ENCODE results near the gene MICB. TPM values are rescaled to one million over a fixed set of nuclear protein-coding genes. Genes with fewer than 3 reads are reported as not detected.

MICB gene
- polyA plus RNA-seq, 1 donor (not counting 4 experiments of a cell fraction or from before 2014, with no cell fraction given): 8.6 TPM

GRCh38 chr6:31471711-31472110 lies 26.2 kb upstream of the MICB start:
- H3K4me2 ChIP-seq (ENCODE audit: control insufficient read depth, extremely low read depth, insufficient read depth, low read depth, low read length): no peak overlapping the region

DNA sequence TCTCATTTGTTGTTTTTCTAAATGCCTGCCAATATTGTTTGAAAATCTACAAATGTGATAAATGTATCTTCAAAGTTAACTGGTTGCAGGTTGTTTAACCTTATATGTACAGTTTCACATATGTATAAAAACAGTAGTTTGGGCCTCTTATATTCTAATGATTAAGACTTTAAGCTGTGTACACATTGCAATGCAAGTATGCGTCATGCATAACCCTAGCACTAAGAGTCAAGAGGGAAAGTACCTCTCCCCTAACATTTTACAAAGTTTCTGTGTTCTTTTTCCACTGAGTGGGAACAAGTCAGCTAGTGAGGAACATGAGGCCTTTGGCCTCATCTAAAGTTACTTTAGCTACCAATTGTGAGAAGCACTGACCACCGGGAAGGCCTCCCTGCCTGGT lies 25.7 kb upstream of the MICB start:
- no peak for FAIRE-seq
- dilution Hi-C loops (cut with MboI; ENCODE audit: extremely low pct_ligation_motif_present, low sequenced_read_pairs): no loop called here
- DNase-seq (ENCODE audit: low read depth, low spot score): no peak

More at GRCh38 chr6:31471711-31472110, 26.2 kb upstream of the MICB start:
- DNase-seq (ENCODE audit: low read depth, low spot score): no peak
- Histone ChIP-seq H2AFZ (ENCODE audit: control insufficient read depth, low read length) (no peak overlapping the region), H3K27me3 (ENCODE audit: control insufficient read depth, extremely low read depth, insufficient read depth, low read length) (peaks cover 3% of the 10 kb centered on the region), H3K36me3 (ENCODE audit: control insufficient read depth in 2 of 2, extremely low read depth in 1 of 2, insufficient read depth in 2 of 2, low read length in 2 of 2) (no peaks in the 10 kb centered on the region), H3K79me2 (ENCODE audit: control insufficient read depth, insufficient read depth, low read length) (no peaks in the 10 kb centered on the region), H3K4me3 (ENCODE audit: control insufficient read depth in 2 of 3, extremely low read depth in 1 of 3, insufficient read depth in 2 of 3, low read depth in 1 of 3, low read length in 3 of 3) (no peak overlapping the region), H3K9ac (ENCODE audit: control insufficient read depth, extremely low read depth, insufficient read depth, low read length) (no peak overlapping the region), H3K27ac (ENCODE audit: control insufficient read depth, insufficient read depth, low read length) (no peak overlapping the region), H3K9me1 (ENCODE audit: control insufficient read depth, extremely low read depth, insufficient read depth, low read length) (peaks cover 4% of the 10 kb centered on the region), H3K9me3 (ENCODE audit: control insufficient read depth, low read depth, low read length) (no peaks in the 10 kb centered on the region), H3K4me1 (ENCODE audit: control insufficient read depth, extremely low read depth, insufficient read depth, low read length) (peaks cover 12% of the 10 kb centered on the region), H4K20me1 (ENCODE audit: control insufficient read depth, extremely low read depth, insufficient read depth, low read length) (no peaks in the 10 kb centered on the region)
- FAIRE-seq: no peak
- dilution Hi-C loops (cut with MboI; ENCODE audit: extremely low pct_ligation_motif_present, low sequenced_read_pairs): no loop called here
- TF ChIP-seq, protein P1, sequence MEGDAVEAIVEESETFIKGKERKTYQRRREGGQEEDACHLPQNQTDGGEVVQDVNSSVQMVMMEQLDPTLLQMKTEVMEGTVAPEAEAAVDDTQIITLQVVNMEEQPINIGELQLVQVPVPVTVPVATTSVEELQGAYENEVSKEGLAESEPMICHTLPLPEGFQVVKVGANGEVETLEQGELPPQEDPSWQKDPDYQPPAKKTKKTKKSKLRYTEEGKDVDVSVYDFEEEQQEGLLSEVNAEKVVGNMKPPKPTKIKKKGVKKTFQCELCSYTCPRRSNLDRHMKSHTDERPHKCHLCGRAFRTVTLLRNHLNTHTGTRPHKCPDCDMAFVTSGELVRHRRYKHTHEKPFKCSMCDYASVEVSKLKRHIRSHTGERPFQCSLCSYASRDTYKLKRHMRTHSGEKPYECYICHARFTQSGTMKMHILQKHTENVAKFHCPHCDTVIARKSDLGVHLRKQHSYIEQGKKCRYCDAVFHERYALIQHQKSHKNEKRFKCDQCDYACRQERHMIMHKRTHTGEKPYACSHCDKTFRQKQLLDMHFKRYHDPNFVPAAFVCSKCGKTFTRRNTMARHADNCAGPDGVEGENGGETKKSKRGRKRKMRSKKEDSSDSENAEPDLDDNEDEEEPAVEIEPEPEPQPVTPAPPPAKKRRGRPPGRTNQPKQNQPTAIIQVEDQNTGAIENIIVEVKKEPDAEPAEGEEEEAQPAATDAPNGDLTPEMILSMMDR (optimal IDR thresholded peaks at IDR 0.05 in 1 of 3, IDR thresholded peaks at IDR 0.05 in 1 of 3, conservative IDR thresholded peaks at IDR 0.05 in 1 of 3; ENCODE audit: extremely low read depth in 1 of 3, insufficient read depth in 2 of 3, low read length in 3 of 3): no peak
- no peak for TF ChIP-seq EZH2 (IDR thresholded peaks at IDR 0.05; ENCODE audit: low read length)

DNA sequence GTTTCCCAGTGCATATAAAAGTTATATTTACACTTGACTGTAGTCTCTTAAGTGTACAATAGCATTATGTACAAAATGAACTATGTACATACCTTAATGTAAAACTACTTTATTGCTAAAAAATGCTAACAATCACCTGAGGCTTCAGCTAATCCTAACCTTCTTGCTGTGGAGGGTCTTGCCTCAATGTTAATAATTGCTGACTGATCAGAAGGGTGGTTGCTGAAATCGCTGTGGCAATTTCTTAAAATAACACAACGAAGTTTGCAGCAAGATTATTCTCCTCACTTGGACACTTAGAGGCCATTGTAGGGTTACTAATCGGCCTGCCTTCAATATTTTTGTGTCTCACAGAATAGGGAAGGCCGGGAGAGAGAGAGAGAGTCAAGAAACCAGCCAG lies 24.7 kb upstream of the MICB start:
- no peak overlapping the region for H3K27ac ChIP-seq (ENCODE audit: control insufficient read depth, insufficient read depth, low read length)
- H3K36me3 ChIP-seq (ENCODE audit: control insufficient read depth in 2 of 2, extremely low read depth in 1 of 2, insufficient read depth in 2 of 2, low read length in 2 of 2): no peaks in the 10 kb centered on the region
- peaks cover 4% of the 10 kb centered on the region for H3K9me1 ChIP-seq (ENCODE audit: control insufficient read depth, extremely low read depth, insufficient read depth, low read length)
- H3K79me2 ChIP-seq (ENCODE audit: control insufficient read depth, insufficient read depth, low read length): no peaks in the 10 kb centered on the region
- dilution Hi-C loops (cut with MboI; ENCODE audit: extremely low pct_ligation_motif_present, low sequenced_read_pairs): no loop called here
- peaks cover 3% of the 10 kb centered on the region for H3K27me3 ChIP-seq (ENCODE audit: control insufficient read depth, extremely low read depth, insufficient read depth, low read length)
- FAIRE-seq: no peak
- peaks cover 12% of the 10 kb centered on the region for H3K4me1 ChIP-seq (ENCODE audit: control insufficient read depth, extremely low read depth, insufficient read depth, low read length)
- no peak overlapping the region for H3K4me3 ChIP-seq (ENCODE audit: control insufficient read depth in 2 of 3, extremely low read depth in 1 of 3, insufficient read depth in 2 of 3, low read depth in 1 of 3, low read length in 3 of 3)
- TF ChIP-seq EZH2 (IDR thresholded peaks at IDR 0.05; ENCODE audit: low read length): no peak
- TF ChIP-seq, protein P1 (optimal IDR thresholded peaks at IDR 0.05 in 1 of 3, IDR thresholded peaks at IDR 0.05 in 1 of 3, conservative IDR thresholded peaks at IDR 0.05 in 1 of 3; ENCODE audit: extremely low read depth in 1 of 3, insufficient read depth in 2 of 3, low read length in 3 of 3): no peak
- H4K20me1 ChIP-seq (ENCODE audit: control insufficient read depth, extremely low read depth, insufficient read depth, low read length): no peaks in the 10 kb centered on the region
- no peak overlapping the region for H2AFZ ChIP-seq (ENCODE audit: control insufficient read depth, low read length)
- H3K9ac ChIP-seq (ENCODE audit: control insufficient read depth, extremely low read depth, insufficient read depth, low read length): no peak overlapping the region
- no peak for DNase-seq (ENCODE audit: low read depth, low spot score)
- H3K9me3 ChIP-seq (ENCODE audit: control insufficient read depth, low read depth, low read length): no peaks in the 10 kb centered on the region
- H3K4me2 ChIP-seq (ENCODE audit: control insufficient read depth, extremely low read depth, insufficient read depth, low read depth, low read length): no peak overlapping the region

More for the DNA sequence above, 25.7 kb upstream of the MICB start:
- H3K4me2 ChIP-seq (ENCODE audit: control insufficient read depth, extremely low read depth, insufficient read depth, low read depth, low read length): no peak overlapping the region
- no peak overlapping the region for H3K27ac ChIP-seq (ENCODE audit: control insufficient read depth, insufficient read depth, low read length)
- H3K4me3 ChIP-seq (ENCODE audit: control insufficient read depth in 2 of 3, extremely low read depth in 1 of 3, insufficient read depth in 2 of 3, low read depth in 1 of 3, low read length in 3 of 3): no peak overlapping the region
- TF ChIP-seq EZH2 (IDR thresholded peaks at IDR 0.05; ENCODE audit: low read length): no peak
- peaks cover 3% of the 10 kb centered on the region for H3K27me3 ChIP-seq (ENCODE audit: control insufficient read depth, extremely low read depth, insufficient read depth, low read length)
- peaks cover 4% of the 10 kb centered on the region for H3K9me1 ChIP-seq (ENCODE audit: control insufficient read depth, extremely low read depth, insufficient read depth, low read length)
- H3K4me1 ChIP-seq (ENCODE audit: control insufficient read depth, extremely low read depth, insufficient read depth, low read length): peaks cover 12% of the 10 kb centered on the region
- no peaks in the 10 kb centered on the region for H3K79me2 ChIP-seq (ENCODE audit: control insufficient read depth, insufficient read depth, low read length)
- H3K9ac ChIP-seq (ENCODE audit: control insufficient read depth, extremely low read depth, insufficient read depth, low read length): no peak overlapping the region
- no peaks in the 10 kb centered on the region for H3K9me3 ChIP-seq (ENCODE audit: control insufficient read depth, low read depth, low read length)
- H3K36me3 ChIP-seq (ENCODE audit: control insufficient read depth in 2 of 2, extremely low read depth in 1 of 2, insufficient read depth in 2 of 2, low read length in 2 of 2): no peaks in the 10 kb centered on the region
- H4K20me1 ChIP-seq (ENCODE audit: control insufficient read depth, extremely low read depth, insufficient read depth, low read length): no peaks in the 10 kb centered on the region
- no peak overlapping the region for H2AFZ ChIP-seq (ENCODE audit: control insufficient read depth, low read length)

All from keratinocyte (primary cell).